ENCODE measurements around the gene LRRC7.

LRRC7 gene

DNA sequence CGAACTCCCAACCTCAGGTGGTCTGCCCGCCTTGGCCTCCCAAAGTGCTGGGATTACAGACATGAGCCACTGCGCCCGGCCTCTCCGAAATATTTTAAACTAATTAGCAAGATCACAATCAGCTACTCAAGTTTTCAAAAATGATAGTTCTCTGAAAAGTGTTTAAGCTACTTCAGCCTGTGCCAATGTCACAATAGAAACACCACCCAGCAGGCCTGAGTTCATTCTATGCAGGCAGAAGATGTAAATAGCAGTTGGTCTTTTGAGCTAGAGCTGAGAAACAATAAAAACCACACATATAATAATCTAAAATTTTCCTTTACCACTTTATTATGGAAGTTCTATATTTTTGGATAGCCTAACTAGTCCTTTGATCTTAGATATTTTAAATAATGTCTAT lies 541.5 kb downstream of the LRRC7 start:
- H3K9me2 ChIP-seq (ENCODE audit: low read depth, low read length) = no peaks in the 10 kb centered on the region
- no peaks in the 10 kb centered on the region for H3K79me2 ChIP-seq (ENCODE audit: insufficient read depth, low read length)
- no peaks in the 10 kb centered on the region for H3K27me3 ChIP-seq (ENCODE audit: insufficient read depth, low read length)
- no peak overlapping the region for H3K4me3 ChIP-seq (ENCODE audit: low read depth, low read length, poor library complexity, severe bottlenecking)
- H2AFZ ChIP-seq (ENCODE audit: low read length) = no peak overlapping the region
- TF ChIP-seq, protein P1, sequence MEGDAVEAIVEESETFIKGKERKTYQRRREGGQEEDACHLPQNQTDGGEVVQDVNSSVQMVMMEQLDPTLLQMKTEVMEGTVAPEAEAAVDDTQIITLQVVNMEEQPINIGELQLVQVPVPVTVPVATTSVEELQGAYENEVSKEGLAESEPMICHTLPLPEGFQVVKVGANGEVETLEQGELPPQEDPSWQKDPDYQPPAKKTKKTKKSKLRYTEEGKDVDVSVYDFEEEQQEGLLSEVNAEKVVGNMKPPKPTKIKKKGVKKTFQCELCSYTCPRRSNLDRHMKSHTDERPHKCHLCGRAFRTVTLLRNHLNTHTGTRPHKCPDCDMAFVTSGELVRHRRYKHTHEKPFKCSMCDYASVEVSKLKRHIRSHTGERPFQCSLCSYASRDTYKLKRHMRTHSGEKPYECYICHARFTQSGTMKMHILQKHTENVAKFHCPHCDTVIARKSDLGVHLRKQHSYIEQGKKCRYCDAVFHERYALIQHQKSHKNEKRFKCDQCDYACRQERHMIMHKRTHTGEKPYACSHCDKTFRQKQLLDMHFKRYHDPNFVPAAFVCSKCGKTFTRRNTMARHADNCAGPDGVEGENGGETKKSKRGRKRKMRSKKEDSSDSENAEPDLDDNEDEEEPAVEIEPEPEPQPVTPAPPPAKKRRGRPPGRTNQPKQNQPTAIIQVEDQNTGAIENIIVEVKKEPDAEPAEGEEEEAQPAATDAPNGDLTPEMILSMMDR (IDR thresholded peaks at IDR 0.05; ENCODE audit: low read length) = no peak
- no peak for TF ChIP-seq EZH2 (IDR thresholded peaks at IDR 0.05; ENCODE audit: borderline replicate concordance, low read length)
- no peaks in the 10 kb centered on the region for H3K36me3 ChIP-seq (ENCODE audit: insufficient read depth, low read length)
- no peak overlapping the region for H3K9ac ChIP-seq (ENCODE audit: low read length)
- H3K9me3 ChIP-seq (ENCODE audit: low read length) = no peaks in the 10 kb centered on the region
- no peak overlapping the region for H3K4me2 ChIP-seq (ENCODE audit: low read length)
- no peaks in the 10 kb centered on the region for H3K4me1 ChIP-seq (ENCODE audit: insufficient read depth, low read length, severe bottlenecking)
- no peak overlapping the region for H3K27ac ChIP-seq (ENCODE audit: low read depth, low read length, poor library complexity, severe bottlenecking)
- no peaks in the 10 kb centered on the region for H3F3A ChIP-seq (ENCODE audit: insufficient read depth, low read length)
- no peaks in the 10 kb centered on the region for H4K20me1 ChIP-seq (ENCODE audit: insufficient read depth, low read length)

DNA sequence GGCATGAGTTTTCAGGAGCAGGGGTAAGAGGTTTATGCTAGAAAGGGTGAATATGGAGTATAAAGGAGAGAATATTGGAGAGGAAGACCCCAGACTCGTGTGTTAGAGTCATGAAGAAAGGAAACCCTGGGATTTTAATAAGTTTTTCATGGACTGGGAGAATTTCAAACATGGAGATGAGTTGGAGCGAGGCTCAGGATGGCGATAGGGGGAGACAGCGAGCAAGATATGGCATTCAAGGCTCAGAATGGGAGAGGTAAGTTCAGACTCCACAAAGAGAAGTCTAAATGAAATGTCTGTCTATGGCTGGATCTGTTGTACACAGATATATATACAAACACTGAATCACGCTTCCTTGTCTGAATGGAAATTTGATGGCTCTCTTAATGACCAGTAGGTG lies 545.1 kb downstream of the LRRC7 start:
- Histone ChIP-seq H4K20me1 (ENCODE audit: insufficient read depth, low read length) (no peaks in the 10 kb centered on the region), H3K9ac (ENCODE audit: low read length) (no peak overlapping the region), H3K9me2 (ENCODE audit: low read depth, low read length) (no peaks in the 10 kb centered on the region), H3K4me1 (ENCODE audit: insufficient read depth, low read length, severe bottlenecking) (no peaks in the 10 kb centered on the region), H2AFZ (ENCODE audit: low read length) (no peak overlapping the region), H3F3A (ENCODE audit: insufficient read depth, low read length) (no peaks in the 10 kb centered on the region), H3K27ac (ENCODE audit: low read depth, low read length, poor library complexity, severe bottlenecking) (no peak overlapping the region), H3K27me3 (ENCODE audit: insufficient read depth, low read length) (no peaks in the 10 kb centered on the region), H3K79me2 (ENCODE audit: insufficient read depth, low read length) (no peaks in the 10 kb centered on the region), H3K9me3 (ENCODE audit: low read length) (no peaks in the 10 kb centered on the region), H3K4me2 (ENCODE audit: low read length) (no peak overlapping the region), H3K4me3 (ENCODE audit: low read depth, low read length, poor library complexity, severe bottlenecking) (no peak overlapping the region), H3K36me3 (ENCODE audit: insufficient read depth, low read length) (no peaks in the 10 kb centered on the region)
- TF ChIP-seq, protein P1 (IDR thresholded peaks at IDR 0.05; ENCODE audit: low read length) = peak; percentile 54
- no peak for TF ChIP-seq EZH2 (IDR thresholded peaks at IDR 0.05; ENCODE audit: borderline replicate concordance, low read length)

DNA sequence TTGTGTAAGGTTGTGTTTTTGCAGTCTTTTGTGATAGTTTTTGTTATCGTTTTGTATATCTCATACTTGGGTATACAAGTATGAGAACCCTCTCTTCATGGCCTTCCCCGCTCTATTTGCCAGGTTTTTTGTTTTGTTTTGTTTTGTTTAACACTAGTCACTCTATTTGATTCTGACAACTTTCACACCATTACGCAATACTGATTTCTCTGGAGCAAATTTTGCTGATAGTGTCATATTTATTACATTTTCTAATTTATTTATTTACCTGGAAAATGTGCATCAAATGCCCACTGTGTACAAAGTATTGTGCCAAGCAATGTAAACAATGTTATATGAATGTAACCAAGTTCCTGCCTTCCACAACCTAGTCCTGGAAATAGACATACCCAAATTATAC lies 547.6 kb downstream of the LRRC7 start:
- Histone ChIP-seq H3K9me3 (ENCODE audit: low read length) (no peaks in the 10 kb centered on the region), H3K36me3 (ENCODE audit: insufficient read depth, low read length) (no peaks in the 10 kb centered on the region), H4K20me1 (ENCODE audit: insufficient read depth, low read length) (no peaks in the 10 kb centered on the region), H3K9me2 (ENCODE audit: low read depth, low read length) (no peaks in the 10 kb centered on the region), H3K27me3 (ENCODE audit: insufficient read depth, low read length) (no peaks in the 10 kb centered on the region), H3K4me1 (ENCODE audit: insufficient read depth, low read length, severe bottlenecking) (no peaks in the 10 kb centered on the region), H2AFZ (ENCODE audit: low read length) (no peak overlapping the region), H3K79me2 (ENCODE audit: insufficient read depth, low read length) (no peaks in the 10 kb centered on the region; the same call in 1 of the 2 replicates), H3K4me3 (ENCODE audit: low read depth, low read length, poor library complexity, severe bottlenecking) (no peak overlapping the region), H3K27ac (ENCODE audit: low read depth, low read length, poor library complexity, severe bottlenecking) (no peak overlapping the region), H3K4me2 (ENCODE audit: low read length) (no peak overlapping the region), H3F3A (ENCODE audit: insufficient read depth, low read length) (no peaks in the 10 kb centered on the region; the same call in 1 of the 2 replicates), H3K9ac (ENCODE audit: low read length) (no peak overlapping the region)
- TF ChIP-seq, protein P1 (IDR thresholded peaks at IDR 0.05; ENCODE audit: low read length) = no peak
- no peak for TF ChIP-seq EZH2 (IDR thresholded peaks at IDR 0.05; ENCODE audit: borderline replicate concordance, low read length)
